ENCODE results near the gene CRADD.

Gene CRADD

GRCh38 chr12:93819050-93819491 lies 141.9 kb downstream of the CRADD start:
- DNase-seq = no peak

GRCh38 chr12:93823616-93824391 lies 146.6 kb downstream of the CRADD start:
- DNase-seq = no peak

- DNase-seq = no peak
Measured at GRCh38 chr12:93824514-93825500, 147.6 kb downstream of the CRADD start.

GRCh38 chr12:93825501-93825888 lies 148.3 kb downstream of the CRADD start:
- no peak for DNase-seq

- DNase-seq = no peak
Measured at GRCh38 chr12:93825931-93826555, 148.9 kb downstream of the CRADD start.

GRCh38 chr12:93827179-93827578 lies 150.0 kb downstream of the CRADD start:
- no peak for DNase-seq

GRCh38 chr12:93827669-93828068 lies 150.5 kb downstream of the CRADD start:
- no peak for DNase-seq

- DNase-seq = no peak
Measured at GRCh38 chr12:93829016-93829415, 151.8 kb downstream of the CRADD start.

- no peak for DNase-seq
Measured at GRCh38 chr12:93831374-93831773, 154.2 kb downstream of the CRADD start.

- DNase-seq = no peak
Measured at GRCh38 chr12:93832131-93832530, 155.0 kb downstream of the CRADD start.

GRCh38 chr12:93833946-93834345 lies 156.8 kb downstream of the CRADD start:
- DNase-seq = no peak

GRCh38 chr12:93836620-93837260 lies 159.6 kb downstream of the CRADD start:
- no peak for DNase-seq

GRCh38 chr12:93838193-93838592 lies 161.0 kb downstream of the CRADD start:
- no peak for DNase-seq

- DNase-seq = no peak
Measured at GRCh38 chr12:93839064-93839463, 161.9 kb downstream of the CRADD start.

- DNase-seq = no peak
Measured at GRCh38 chr12:93841671-93842070, 164.5 kb downstream of the CRADD start.

- DNase-seq = no peak
Measured at GRCh38 chr12:93844164-93844784, 167.1 kb downstream of the CRADD start.

- DNase-seq = no peak
Measured at GRCh38 chr12:93846936-93847516, 169.9 kb downstream of the CRADD start.

- no peak for DNase-seq
Measured at GRCh38 chr12:93847517-93848474, 170.6 kb downstream of the CRADD start.

- DNase-seq = no peak
Measured at GRCh38 chr12:93848523-93849101, 171.4 kb downstream of the CRADD start.

- DNase-seq = no peak
Measured at GRCh38 chr12:93849946-93850345, 172.8 kb downstream of the CRADD start.

Data from NCI-H1048 (cell line).